Sigmoid colon (tissue), 4 donors: ENCODE measurements around the gene KRTAP5-6.

Experiments
- CTCF ChIP-seq, 4 experiments: fragments of 450-650 bp in 3 of 4; fragments of 200-600 bp in 1 of 4; IDR thresholded peaks; one replicate each; pipeline ENCODE4 v1.5.1; 2016 to 2019; ENCODE audit warnings: antibody characterized with exemption in 4 of 4, mild to moderate bottlenecking in 3 of 4, moderate library complexity in 2 of 4
- EP300 ChIP-seq, 4 donors: sonication (generic); formaldehyde crosslinking; IDR thresholded peaks; one replicate each; pipeline ENCODE4 v1.6.1; 2017; ENCODE audit warnings: antibody characterized with exemption in 4 of 4
- POLR2A ChIP-seq, 2 donors: fragments of 450-650 bp; IDR thresholded peaks; one replicate each; pipeline ENCODE4 v1.6.1; 2016; ENCODE audit warnings: antibody characterized with exemption in 2 of 2, mild to moderate bottlenecking in 2 of 2, moderate library complexity in 2 of 2
- POLR2AphosphoS5 ChIP-seq, 4 donors: sonication (generic); formaldehyde crosslinking; IDR thresholded peaks; one replicate each; pipeline ENCODE4 v1.6.1; 2017; ENCODE audit warnings: antibody characterized with exemption in 4 of 4

- TF ChIP-seq POLR2A (IDR thresholded peaks at IDR 0.05) (no peak), CTCF (IDR thresholded peaks at IDR 0.05) (no peak), POLR2AphosphoS5 (IDR thresholded peaks at IDR 0.05) (no peak), EP300 (IDR thresholded peaks at IDR 0.05) (no peak)
These were observed 21.3 kb upstream of the KRTAP5-6 start for GRCh38 chr11:1675536-1676228.
